HG02938 (cell line): ENCODE measurements around the gene HDAC9.
"Not testable (repeated sequence)": the region's sequence is repeated elsewhere in the genome, so short reads cannot be mapped to it uniquely, and the experiment has no call there.

Experiments
- ATAC-seq: cut with Tn5 transposase; IDR thresholded peaks from one replicate; pipeline ENCODE4 v1.9.1; 2021; ENCODE audit warnings: mild to moderate bottlenecking, moderate library complexity; ENCODE audit not compliant: unreplicated experiment

Gene HDAC9

DNA sequence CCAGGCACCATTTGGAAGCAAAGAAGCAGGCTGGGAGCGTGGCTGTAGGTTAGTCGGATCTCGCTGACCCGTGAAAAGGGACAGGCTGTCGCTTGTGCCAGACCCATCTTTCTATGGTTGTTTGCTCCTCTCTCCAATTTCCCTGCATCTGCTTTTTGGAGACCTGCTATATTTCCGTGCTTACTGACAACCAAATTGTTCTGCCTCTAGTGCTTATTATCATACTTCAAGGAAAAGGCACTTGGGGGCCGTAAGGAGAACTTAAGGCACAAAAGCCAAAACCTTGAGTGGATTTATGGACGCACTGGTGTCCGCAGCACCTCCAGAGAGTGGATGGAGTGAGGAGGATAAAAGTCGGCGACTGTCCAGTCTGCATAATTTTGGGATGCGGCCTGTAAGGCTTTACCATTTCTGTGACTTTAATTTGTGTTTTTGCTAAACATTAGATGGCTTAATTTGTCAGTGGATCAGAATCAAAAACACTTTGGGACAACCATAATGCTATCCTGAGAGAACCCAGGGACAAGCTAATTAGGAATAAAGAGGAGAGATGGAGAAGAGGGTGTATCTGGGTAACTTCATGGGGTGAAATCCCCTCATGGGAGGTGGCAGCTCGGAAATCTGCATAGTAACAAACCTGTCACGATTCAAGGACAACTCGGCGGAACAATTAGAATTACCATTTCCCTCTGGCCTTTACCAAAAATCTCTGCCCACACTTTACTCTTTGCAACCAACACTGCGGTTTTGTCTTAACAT is 206.7 kb downstream of the HDAC9 start:
- no peak for ATAC-seq

DNA sequence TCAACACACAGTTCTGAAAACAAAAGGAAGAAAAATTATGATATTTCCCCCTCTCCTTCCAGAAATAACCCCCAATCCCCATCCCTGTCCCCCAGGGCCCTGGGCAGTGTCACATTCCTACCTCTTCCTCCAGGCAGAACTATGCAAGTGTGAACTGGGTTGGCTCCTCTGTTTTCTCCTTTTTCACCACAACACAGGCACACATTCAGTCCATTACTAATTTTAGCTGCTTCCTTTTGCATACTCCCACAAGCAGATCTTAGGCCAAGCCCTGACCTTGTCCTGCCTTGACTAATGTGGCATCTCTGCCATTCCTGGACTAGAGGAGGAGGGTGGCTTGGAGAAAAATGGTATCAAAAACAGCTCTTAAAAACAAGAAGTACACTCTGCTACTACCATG is 208.1 kb downstream of the HDAC9 start:
- ATAC-seq: no peak

DNA sequence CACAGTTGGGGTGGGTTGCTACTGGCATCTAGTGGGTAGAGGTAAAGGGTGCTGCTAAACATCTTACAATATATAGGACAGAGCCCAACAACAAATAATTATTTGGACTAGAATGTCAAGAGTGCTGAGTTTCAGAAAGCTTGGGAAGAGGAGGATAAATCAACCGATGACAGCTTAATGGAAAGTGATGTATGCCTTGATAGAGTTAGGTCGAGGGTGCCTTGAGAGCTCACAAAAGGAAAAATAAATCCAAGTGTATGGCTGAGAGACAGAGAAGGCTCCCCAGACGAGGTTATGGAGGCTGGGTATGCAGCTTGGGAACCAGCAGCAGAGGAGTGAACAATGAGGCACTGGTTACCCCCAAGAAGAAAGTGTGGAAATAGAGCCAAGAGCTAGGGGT is 211.1 kb downstream of the HDAC9 start:
- no peak for ATAC-seq

DNA sequence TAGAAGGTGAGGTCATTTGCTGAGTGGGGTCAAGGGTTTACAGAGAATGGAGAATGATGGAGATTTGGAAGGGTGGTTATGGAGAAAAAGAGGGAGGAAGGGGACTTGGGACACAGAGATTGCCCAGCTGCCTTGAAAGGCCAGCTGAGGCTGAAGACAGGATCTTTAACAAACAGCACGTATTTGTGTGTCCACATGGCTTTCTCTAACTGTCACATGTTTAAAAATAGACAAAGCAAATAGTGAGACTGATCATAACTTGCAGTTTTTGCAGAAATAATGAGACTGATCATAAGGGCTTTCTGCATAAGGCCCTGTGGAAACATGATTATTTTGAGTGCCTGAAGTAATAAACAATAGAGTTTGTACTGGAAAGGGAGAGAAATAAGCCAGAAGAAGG is 212.7 kb downstream of the HDAC9 start:
- no peak for ATAC-seq

DNA sequence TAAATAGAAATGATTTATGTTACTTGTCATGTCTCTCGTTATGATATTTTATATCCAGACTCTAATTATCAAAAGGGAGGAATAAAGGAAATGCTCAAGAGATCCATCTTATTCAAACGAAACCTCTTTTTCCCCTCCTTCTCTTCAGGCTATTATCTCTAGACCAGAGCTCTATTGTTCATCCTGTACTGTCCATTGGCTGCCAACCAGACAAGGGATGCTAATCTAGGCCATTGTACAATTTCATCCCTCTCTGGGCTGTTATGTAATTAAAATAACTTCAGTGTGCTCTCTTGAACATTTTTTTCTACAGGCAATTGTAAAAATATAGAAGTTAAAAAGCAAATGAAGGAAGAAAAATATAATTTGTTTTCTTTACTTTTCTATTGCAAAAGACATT is 220.4 kb downstream of the HDAC9 start:
- no peak for ATAC-seq

DNA sequence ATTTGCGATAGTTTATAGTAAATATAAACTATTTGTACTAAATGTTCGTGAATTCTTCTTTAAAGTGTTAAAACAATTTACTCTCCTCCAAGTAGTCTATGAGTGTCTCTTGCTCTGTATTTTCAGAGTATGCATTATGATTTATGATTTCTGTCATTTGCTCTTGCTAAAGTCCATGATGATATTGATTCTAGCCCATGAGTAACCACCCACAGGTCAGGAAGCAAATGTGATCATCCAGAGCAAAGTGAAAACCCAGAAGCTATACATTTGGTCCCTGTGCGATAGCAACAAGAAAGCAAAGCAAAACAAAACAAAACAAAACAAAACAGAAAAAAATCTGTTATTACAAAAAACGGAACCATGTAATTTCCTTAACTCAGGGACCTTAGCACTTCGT is 225.9 kb downstream of the HDAC9 start:
- ATAC-seq: no peak

DNA sequence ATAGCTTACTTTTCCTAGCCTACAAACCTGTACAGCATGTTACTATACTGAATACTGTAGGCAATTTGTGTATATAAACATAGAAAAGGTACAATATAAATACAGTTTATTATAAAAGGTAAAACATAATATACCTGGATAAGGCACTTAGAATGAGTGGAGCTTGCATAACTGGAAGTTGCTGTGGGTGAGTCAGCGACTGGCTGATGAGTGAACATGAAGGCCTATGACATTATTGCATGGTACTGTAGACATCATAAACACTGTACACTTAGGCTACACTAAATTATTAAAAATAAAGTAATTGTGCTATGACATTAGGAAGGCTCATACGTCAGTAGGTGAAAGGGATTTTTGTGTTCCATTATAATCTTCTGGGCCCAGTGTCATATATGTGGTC is 228.8 kb downstream of the HDAC9 start:
- ATAC-seq: no peak

DNA sequence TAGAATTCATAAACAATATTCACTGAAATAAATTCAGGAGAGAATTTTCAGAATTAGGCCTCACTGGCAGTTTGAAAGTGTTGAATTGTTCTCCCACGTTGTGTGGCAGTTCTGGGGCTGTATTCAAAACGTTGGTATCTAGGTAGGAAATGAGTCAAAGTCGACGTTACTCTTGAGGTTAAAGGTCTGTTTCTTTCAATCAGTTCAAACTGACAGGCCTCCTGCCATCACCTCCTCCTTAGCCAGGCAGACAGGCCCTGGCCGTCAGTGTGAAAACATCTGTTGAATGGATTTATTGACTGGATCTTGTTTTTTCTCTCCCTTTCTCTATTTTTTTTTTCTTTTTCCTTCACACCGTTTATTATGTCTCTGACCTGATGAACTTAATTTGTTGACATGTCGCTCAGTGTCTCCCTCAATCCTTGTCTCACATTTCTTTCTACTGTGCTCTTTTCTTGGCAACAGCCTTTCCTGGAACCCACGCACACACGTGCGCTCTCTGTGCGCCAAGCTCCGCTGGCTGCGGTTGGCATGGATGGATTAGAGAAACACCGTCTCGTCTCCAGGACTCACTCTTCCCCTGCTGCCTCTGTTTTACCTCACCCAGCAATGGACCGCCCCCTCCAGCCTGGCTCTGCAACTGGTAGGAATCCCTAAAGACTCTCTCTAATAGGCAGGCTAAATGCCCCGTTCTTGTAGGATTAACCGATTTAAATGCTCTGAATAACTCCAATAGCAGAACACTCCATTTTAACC is 231.7 kb downstream of the HDAC9 start:
- no peak for ATAC-seq

DNA sequence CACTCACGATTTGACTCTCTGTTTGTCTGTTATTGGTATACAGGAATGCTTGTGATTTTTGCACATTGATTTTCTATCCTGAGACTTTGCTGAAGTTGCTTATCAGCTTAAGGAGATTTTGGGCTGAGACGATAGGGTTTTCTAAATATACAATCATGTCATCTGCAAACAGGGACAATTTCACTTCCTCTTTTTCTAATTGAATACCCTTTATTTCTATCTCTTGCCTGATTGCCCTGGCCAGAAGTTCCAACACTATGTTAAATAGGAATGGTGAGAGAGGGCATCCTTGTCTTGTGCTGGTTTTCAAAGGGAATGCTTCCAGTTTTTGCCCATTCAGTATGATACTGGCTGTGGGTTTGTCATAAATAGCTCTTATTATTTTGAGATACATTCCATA is 240.5 kb downstream of the HDAC9 start:
- not testable (repeated sequence) for ATAC-seq

DNA sequence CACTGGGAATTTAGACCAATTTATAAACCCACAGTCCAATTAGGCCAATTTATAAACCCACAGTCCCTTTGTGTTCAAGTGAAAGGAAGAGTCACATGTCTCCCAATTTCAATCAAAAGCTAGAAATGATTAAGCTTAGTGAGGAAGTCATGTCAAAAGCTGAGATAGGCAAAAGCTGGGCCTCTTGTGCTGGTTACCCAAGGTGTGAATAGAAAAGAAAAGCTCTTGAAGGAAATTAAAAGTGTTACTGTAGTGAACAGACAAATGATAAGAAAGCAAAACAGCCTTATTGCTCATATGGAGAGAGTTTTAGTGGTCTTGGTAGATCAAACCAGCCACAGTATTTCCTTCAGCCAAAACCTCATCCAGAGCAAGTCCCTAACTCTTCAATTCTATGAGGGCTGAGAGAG is 245.0 kb downstream of the HDAC9 start:
- ATAC-seq: peak; percentile 61

DNA sequence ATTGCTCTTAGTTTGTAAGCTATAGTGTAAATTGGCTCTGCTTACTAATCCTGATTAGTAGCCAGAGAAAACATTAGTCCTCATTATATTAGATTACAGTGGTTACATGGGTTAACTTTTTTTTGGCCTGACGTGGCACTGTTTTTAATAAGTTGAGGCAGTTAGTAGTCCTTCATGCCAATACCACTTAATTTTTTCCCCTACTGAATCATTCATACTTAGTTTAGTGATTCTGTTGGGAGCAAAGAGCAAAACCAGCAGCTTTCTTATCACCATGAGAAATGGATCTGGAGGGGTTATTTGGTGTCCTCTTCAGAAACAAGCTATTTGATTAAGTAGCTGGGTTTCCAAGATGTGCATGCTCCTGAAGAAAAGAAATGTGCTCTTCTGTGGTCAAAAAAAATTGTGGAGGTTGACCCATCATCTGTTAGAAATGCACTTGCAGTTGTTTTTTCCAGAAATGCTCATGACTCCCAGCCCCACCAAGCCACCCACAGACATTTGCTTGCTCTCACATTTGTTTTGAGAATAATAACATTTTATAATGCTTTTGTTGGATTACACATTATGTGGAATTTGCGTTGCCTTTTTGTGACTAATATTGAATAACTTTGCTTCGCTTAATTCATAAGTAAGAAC is 258.5 kb downstream of the HDAC9 start:
- ATAC-seq: no peak

DNA sequence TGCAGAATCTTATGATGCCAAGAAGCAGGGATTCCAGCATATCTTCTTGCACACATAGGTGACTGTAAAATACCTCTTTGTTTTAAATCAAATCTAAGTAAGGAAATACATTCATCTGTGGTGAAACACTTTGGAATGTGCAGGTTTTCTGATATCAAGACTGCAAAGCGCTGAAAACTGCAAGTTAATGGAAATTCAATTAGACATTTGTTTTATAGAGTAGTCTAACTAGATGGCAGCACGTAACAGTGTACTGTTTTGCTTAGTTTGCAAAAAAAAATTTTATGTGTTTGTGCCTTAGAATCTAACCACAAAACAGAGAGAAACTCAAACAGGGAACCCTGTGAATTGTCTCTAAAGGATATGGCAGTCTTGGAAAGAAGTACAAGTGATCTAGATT is 259.2 kb downstream of the HDAC9 start:
- ATAC-seq: no peak

DNA sequence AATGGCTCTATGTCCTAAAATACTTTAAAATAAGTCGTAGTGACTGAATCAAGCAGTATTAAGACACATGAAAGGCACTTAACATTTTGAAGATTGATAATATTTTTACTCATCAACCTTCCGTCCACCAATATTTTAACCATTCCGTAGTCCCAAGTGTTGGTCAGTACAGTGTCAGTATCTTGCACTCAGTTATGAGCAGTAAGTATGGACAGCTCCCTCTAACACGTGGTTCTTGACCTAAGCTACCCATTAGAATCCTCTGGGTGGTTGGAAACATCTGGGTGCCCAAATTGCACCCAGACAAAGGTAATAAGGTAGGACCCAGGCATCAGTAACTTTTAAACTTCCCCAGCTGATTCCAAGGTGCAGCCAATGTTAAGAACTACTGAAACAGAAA is 260.2 kb downstream of the HDAC9 start:
- no peak for ATAC-seq

DNA sequence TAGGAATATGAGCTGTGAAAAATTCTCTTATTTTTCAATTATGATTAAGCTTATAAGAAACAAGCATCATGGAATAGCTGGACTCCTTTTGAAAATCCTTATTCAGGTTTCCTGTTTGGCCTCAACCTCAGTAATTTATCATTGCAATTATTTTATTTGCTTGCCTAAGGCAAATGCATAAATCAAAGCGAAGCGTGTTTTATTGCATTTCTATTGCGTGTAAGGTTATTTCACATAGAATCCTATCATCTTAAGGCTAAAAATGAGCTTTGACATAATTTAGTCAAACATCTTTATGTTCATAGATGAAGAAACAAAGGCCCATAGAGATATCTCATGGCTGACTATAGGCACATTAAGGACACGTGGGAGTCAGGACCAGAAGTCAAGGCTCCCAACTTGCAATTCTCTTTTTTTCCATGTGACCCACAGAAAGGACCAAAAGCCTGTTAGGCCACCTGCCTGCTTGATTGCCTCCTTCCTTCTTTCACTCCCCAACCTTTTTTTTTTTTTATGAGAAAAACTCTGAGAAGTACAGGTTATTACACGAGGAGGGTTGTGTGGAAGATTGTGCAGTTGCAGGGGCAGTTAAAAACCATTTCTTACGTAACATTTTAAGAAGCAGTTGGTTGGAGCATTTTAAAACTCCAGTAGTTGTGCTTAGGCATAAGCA is 261.0 kb downstream of the HDAC9 start:
- ATAC-seq: no peak

DNA sequence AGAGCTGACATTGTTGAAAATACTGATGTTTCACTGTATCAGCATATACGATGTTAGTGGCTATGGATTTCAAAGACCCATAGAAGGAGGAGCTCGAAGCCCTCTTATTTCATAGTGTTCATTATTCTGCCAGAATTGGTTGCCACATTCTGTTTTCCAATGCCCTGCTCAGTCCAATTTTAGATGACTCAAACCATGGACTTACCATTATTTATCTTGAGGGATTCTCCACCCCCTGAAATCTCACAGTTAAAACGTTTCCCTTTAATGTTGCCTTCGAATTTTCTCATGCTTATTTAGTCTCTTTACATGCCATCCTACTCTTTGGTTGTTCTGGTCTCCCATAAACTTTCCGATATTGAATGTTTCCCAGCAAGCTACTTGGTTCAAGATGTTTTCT is 264.5 kb downstream of the HDAC9 start:
- ATAC-seq: no peak

DNA sequence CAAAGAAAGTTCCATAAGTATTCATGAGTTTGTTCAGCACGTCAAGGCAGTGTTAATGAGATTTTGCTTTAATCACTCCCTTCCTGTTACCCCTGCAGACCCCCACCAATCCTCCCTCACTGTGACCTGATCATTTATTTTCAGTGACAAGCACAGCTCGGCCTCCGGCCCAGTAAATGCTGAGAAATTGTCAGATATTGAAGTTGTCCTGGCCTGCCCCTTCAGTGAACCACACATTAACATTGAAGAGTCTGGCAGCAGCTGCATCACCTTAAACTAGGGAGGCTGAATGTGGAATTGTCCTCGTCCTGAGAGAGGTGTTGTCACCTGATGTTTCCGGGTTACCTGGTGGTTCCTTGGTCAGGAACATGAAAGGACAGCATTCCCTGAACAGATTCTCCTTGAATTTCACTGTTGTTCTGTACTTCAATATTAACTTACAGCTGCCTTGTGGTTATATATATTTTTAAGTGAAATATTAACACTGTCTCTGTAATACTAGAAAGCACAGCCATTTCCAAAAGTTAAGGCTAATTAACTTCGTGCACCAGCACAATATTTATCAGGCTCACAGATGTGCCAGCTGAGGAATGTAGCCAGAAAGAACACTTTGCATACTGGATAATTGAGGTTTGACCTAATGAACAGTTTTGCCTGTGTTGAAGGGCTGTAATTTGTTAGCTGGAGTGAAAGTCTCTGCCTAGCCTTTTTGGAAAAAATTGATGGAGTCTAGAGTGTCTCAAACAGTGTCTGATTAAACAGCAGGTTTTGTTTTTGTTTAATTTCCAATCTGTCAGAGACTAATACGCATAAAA is 265.3 kb downstream of the HDAC9 start:
- no peak for ATAC-seq

DNA sequence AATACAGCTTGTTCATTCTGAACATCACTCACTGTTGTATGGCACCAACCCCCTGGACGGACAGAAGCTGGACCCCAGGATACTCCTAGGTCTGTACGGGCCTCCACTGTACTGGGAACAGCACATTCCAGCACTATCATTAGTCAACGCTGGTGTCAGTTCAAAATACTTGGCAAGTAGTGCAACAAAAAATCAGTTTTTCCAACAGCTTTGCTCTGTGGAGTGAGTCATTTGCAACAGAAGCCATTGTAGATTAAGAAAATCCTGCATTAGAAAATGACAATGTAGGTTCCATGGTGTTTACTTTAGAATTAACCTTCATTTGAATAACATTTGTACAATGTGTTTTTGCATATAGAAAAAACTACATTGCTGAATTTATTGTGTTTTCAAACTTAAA is 266.6 kb downstream of the HDAC9 start:
- ATAC-seq: no peak

DNA sequence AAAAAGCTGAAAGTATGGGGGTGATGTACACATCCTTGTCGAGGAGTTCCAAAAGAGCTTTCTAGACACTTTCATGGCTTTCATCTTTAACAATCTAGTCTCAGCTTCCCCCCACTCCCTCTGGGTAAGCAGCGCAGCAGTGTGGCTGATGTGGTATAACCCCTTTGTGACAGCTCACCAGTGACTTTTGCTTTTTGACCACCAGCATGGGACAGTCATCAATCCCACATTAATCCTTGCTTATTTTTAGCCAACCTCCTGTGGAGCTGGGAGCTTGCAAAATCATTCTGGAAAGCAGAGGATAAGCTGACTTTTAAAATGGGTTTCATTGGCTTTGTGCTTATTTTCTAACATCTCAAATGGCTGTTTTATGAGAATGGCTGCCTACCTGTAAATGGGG is 272.7 kb downstream of the HDAC9 start:
- ATAC-seq: no peak

DNA sequence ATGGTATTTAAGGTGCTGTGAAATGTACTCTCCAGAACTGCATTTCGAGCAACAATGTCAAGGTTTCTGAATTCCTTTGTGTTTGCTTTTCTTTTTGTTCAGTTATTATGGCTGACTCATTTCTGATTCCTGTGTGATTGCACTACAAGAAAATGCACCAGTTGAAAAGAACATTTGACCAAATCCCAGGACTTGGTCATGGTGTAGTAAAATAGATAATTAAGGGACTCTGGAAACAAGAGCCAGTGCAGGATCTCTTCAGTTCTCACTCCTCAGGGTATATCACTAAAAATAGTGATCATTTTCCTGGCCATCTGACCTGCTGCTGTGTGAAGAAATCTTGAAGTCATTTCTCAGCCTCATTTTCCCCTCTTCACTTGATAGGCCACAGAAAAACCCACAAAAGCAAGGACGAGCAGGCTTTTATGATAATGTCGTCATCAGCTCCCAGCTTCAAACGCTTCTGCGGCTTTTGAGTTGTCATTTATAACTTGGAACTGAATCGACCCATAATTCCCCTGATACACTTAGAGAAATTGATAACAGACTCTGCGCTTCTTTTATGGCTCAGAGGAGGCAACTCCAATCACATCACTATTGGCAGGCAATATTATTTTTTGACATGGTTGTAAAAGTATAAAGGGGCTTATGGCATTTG is 274.7 kb downstream of the HDAC9 start:
- no peak for ATAC-seq

DNA sequence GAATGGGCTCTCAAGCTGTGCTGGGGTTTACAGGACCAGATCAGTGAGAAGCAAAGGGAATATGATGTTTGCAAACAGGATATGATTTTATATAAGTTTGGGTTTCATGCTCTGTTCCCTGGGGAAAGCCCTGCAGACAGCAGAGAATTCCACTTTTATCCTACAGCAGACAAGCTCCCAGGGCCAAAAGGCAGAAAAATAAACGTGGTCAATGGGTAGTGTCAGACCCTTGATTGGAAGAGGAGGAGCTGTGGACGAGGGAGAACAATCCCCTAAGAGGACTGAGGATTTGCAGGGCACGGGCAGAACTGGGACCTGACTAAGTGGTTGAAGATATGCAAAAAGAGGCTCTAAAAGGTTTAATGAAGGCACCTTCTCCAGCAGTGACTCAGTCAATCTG is 275.3 kb downstream of the HDAC9 start:
- no peak for ATAC-seq
